Measurements from ENCODE around the gene TMEM273.

The TMEM273 gene

DNA sequence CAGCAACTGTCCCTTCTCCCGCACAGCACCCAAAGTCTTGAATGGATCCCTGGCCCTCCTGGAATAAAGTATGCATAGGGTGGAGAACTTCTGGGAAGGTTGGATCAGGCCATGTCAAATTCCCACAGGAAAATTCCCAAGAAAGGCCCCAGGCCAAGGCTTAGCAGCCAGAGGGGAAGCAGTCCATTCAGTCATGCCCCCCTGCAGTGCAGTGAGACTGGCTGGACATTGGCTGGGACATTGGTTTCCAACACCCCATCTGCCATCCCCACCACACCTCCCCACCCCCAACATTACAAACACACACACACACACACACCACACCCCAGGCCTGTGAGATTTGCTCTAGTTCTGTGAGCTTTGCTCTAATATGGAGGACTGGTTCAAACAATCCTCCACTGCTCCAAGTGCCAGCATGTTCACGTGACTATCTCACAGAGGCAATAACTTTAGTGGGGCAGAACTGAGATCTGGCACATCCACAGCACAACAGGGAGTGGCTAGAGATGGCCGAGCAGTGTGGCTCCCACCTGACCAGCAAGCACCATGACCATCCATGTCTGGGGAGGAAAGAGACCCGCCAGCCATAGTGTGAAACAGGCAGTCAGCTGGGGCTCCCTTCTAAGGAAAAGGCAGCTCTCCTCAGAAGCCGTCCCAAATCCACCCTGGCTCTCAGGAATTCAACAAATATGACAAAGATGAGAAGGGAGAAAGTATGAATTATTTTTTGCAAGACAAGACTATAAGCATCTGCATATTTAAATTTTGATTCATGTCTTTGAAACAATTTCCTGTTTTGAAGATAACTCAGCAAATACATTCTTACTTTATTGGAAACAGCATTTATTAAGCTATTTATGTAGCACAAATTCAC is 47.6 kb downstream of the TMEM273 start:
- no peaks in the 10 kb centered on the region for H3K27me3 ChIP-seq (ENCODE audit: control insufficient read depth, insufficient read depth, low read length)
- H3K9me3 ChIP-seq (ENCODE audit: control insufficient read depth, low read length), result no peaks in the 10 kb centered on the region

DNA sequence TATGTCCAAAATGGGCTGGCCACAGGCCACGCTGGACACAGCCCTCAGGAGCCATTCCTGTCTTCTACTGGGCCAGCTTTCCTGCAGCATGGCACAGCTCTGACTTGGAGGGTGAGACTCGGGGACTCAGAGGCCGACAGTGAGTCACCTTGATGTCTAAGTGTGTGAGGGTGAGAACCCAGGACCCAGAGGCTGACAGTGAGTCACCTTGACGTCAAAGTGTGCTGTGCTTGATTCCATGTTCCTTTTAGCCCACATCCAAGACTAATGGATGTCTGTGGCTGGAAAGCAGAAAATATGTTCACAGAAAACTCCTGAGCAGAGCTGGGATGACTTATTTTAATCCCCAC is 48.4 kb downstream of the TMEM273 start:
- Histone ChIP-seq H3K4me1 (ENCODE audit: control insufficient read depth, insufficient read depth, low read length) (no peaks in the 10 kb centered on the region), H3K27me3 (ENCODE audit: control insufficient read depth, insufficient read depth, low read length) (no peaks in the 10 kb centered on the region), H3K36me3 (ENCODE audit: control insufficient read depth, insufficient read depth, low read length) (no peaks in the 10 kb centered on the region), H3K9me3 (ENCODE audit: control insufficient read depth, low read length) (no peaks in the 10 kb centered on the region), H3K9ac (ENCODE audit: low read length) (no peak overlapping the region), H3K4me3 (ENCODE audit: low read length) (no peak overlapping the region)

More for the DNA sequence above, 47.6 kb downstream of the TMEM273 start:
- Histone ChIP-seq H3K36me3 (ENCODE audit: control insufficient read depth, insufficient read depth, low read length) (no peaks in the 10 kb centered on the region), H3K9ac (ENCODE audit: low read length) (no peak overlapping the region), H3K4me1 (ENCODE audit: control insufficient read depth, insufficient read depth, low read length) (no peaks in the 10 kb centered on the region), H3K4me3 (ENCODE audit: low read length) (no peak overlapping the region)

DNA sequence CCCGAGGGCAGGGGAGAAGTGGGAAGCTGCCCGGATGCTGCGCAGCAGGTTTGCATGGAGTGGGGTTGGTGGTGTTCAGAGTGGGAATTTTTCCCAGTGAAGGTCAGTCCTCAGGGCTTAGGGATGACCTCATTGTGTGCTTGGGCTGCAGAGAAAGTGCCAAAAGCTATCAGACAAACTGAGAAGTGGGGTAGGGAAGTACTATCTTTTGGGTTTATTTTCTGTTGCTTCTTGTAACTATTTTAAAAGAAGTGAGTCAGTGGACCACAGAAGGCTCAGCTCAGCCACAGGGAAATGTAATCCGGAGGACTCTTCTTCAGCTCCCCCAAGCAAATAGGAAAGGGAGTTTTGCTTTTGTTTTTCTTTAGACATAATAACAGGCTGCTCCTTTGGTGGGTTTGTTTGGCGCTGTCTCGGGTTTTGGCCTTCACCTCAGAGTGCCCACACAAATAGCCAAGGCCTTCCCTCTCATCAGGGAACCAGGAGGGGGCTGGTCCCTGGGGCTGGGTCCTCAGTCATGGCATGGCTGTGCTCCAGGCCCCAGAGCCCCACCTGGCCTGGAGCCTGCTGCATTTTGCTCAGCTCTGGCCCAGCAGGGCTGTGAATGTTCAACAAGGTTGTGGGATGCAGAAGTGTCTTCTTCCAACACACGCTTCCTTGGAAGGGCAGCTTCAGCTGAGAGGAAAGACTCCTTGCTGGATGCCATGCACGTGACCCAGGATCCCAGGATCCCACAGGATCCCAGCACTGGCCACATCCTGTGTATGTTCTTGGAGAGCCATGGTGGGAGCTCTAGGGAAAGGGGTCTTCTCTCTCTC is 49.0 kb downstream of the TMEM273 start:
- Histone ChIP-seq H3K9ac (ENCODE audit: low read length) (no peak overlapping the region), H3K27me3 (ENCODE audit: control insufficient read depth, insufficient read depth, low read length) (no peaks in the 10 kb centered on the region), H3K4me3 (ENCODE audit: low read length) (no peak overlapping the region), H3K36me3 (ENCODE audit: control insufficient read depth, insufficient read depth, low read length) (no peaks in the 10 kb centered on the region), H3K4me1 (ENCODE audit: control insufficient read depth, insufficient read depth, low read length) (no peaks in the 10 kb centered on the region), H3K9me3 (ENCODE audit: control insufficient read depth, low read length) (no peaks in the 10 kb centered on the region)

DNA sequence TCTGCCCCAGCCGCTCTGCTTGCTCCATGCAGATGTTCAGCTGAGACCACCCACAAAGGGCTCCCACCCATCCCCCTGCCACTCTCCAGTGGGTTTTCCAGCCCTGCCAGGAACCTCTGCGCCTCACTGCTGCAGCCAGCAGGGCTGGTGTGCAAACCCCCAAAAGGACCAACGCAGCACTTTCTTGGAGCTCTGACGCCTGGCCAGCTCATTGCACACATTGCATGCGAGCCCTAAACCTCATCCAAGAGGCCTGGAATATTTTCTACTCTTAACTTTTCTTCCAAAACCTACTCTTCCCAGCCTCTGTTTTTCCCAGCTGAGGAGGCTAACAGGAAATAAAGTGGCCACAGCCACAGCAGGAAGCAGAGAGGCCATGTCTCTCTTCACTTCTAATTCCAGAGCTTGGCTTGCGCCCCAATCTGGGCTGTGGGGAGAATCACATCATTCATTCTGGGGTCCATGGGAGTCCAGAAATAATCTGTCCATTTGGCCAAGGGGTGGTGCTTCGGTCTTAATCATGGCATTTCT is 49.8 kb downstream of the TMEM273 start:
- Histone ChIP-seq H3K36me3 (ENCODE audit: control insufficient read depth, insufficient read depth, low read length) (no peaks in the 10 kb centered on the region), H3K4me1 (ENCODE audit: control insufficient read depth, insufficient read depth, low read length) (no peaks in the 10 kb centered on the region), H3K4me3 (ENCODE audit: low read length) (no peak overlapping the region), H3K9me3 (ENCODE audit: control insufficient read depth, low read length) (no peaks in the 10 kb centered on the region), H3K9ac (ENCODE audit: low read length) (no peak overlapping the region), H3K27me3 (ENCODE audit: control insufficient read depth, insufficient read depth, low read length) (no peaks in the 10 kb centered on the region)

DNA sequence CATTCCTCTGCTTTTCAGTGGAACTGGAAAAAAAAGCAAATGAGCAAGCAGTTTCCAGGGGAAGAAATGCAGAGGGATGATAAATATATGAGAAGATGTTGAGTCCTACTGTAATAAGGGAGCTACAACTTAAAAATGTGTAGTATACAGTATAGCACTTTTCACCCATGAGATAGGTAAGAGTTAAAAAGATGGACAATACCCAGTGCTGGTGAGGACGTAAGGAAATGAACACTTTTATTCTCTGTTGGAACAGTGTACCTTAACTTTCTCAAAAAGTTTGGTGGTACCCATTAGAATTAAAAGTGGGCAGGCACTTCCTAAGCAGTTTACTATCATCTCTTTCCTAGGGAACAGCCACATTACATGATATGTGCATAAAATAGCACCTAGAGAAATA is 51.7 kb downstream of the TMEM273 start:
- Histone ChIP-seq H3K9ac (ENCODE audit: low read length) (no peak overlapping the region), H3K27me3 (ENCODE audit: control insufficient read depth, insufficient read depth, low read length) (no peaks in the 10 kb centered on the region), H3K4me1 (ENCODE audit: control insufficient read depth, insufficient read depth, low read length) (no peaks in the 10 kb centered on the region), H3K36me3 (ENCODE audit: control insufficient read depth, insufficient read depth, low read length) (no peaks in the 10 kb centered on the region), H3K4me3 (ENCODE audit: low read length) (no peak overlapping the region), H3K9me3 (ENCODE audit: control insufficient read depth, low read length) (no peaks in the 10 kb centered on the region)

DNA sequence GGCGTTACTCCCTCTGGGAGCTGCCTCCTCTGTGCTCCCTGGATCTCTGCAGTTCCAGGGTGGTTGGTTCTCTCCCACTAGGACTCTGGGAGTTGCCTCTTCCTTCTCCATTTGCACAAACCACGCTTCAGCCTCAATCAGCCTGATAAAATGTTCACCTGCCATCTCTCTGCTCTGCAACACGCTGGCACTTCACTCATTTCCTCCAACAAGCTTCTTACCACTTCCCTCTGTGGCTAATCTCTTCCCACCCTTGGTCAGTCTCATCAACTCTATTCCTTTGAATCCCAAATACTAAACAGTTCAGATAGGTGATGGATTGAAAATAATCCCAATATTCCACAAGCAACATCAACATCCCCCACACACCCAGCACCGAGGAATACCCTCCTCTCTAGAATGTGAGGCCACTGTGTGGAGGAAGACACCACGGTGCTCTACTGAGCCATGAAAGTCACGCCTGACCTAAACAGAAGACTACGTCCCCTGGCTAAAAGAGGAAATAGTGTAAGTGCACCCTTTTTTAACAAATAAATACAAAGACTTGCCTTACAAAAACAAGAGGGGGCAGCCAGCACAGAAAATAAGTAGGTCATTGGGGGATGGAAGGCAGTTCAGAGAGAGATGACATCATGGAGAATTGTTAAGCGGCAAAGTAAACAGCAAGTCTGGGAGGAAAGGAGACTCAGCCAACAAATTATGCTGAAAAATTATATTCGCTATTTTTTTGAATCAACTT is 52.4 kb downstream of the TMEM273 start:
- no peak overlapping the region for H3K9ac ChIP-seq (ENCODE audit: low read length)
- H3K4me3 ChIP-seq (ENCODE audit: low read length), result no peak overlapping the region
- no peaks in the 10 kb centered on the region for H3K9me3 ChIP-seq (ENCODE audit: control insufficient read depth, low read length)
- no peaks in the 10 kb centered on the region for H3K36me3 ChIP-seq (ENCODE audit: control insufficient read depth, insufficient read depth, low read length)
- H3K4me1 ChIP-seq (ENCODE audit: control insufficient read depth, insufficient read depth, low read length), result no peaks in the 10 kb centered on the region
- H3K27me3 ChIP-seq (ENCODE audit: control insufficient read depth, insufficient read depth, low read length), result no peaks in the 10 kb centered on the region

DNA sequence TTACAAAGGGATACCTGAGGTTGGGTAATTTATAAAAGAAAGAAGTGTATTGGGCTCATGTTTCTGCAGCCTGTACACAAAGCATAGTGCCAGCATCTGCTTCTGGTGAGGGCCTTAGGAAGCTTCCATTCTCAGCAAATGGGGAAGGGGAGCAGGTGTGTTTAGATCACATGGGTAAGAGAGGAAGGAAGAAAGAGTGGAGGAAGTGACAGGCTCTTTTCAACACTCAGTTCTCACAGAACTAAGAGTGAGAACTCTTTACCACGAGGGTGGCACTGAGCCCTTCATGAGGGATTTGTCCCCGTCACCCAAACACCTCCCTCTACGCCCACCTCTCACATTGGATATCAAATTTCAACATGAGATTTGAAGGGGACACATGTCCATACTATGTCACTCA is 53.9 kb downstream of the TMEM273 start:
- H3K9ac ChIP-seq (ENCODE audit: low read length), result no peak overlapping the region
- H3K4me3 ChIP-seq (ENCODE audit: low read length), result no peak overlapping the region
- H3K27me3 ChIP-seq (ENCODE audit: control insufficient read depth, insufficient read depth, low read length), result no peaks in the 10 kb centered on the region
- H3K9me3 ChIP-seq (ENCODE audit: control insufficient read depth, low read length), result no peaks in the 10 kb centered on the region
- no peaks in the 10 kb centered on the region for H3K36me3 ChIP-seq (ENCODE audit: control insufficient read depth, insufficient read depth, low read length)
- no peaks in the 10 kb centered on the region for H3K4me1 ChIP-seq (ENCODE audit: control insufficient read depth, insufficient read depth, low read length)

DNA sequence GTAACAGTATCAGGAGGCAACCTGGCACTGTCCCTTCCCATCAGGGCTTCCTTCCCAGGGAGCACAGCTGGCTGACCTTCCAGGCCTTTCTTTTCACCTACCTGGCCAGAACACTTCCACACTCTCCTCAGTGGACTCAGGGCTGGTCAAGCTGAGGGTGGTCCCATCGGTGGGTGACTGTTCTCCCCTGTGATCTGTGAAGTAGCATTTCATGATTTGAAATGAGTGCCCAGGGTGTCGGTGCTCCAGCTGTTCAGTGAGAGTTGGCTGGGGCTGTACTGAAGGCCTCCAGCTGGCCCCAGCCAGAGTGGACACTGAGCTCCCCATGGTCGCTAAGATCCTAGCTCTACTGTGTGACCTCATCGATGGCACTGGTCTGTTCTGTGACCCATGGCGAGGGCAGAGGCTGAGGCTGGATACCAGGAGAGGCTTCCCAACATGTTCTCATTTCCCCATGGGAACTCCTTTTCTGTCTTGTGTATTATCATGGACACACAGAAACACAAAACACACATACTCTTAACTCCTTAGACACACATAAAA is 54.4 kb downstream of the TMEM273 start, which contains the start of gene FAM170B:
TSS of gene FAM170B (minus strand) at position 316 of the 543 bp plus-strand sequence. CDS start at position 213, 103 bp downstream.
- Histone ChIP-seq H3K4me3 (ENCODE audit: low read length) (no peak within 1 kb of the TSS), H3K9me3 (ENCODE audit: control insufficient read depth, low read length) (no peaks in the 10 kb centered on the region), H3K27me3 (ENCODE audit: control insufficient read depth, insufficient read depth, low read length) (no peaks in the 10 kb centered on the region), H3K9ac (ENCODE audit: low read length) (no peak within 1 kb of the TSS), H3K4me1 (ENCODE audit: control insufficient read depth, insufficient read depth, low read length) (no peaks in the 10 kb centered on the region), H3K36me3 (ENCODE audit: control insufficient read depth, insufficient read depth, low read length) (no peaks in the 10 kb centered on the region)

DNA sequence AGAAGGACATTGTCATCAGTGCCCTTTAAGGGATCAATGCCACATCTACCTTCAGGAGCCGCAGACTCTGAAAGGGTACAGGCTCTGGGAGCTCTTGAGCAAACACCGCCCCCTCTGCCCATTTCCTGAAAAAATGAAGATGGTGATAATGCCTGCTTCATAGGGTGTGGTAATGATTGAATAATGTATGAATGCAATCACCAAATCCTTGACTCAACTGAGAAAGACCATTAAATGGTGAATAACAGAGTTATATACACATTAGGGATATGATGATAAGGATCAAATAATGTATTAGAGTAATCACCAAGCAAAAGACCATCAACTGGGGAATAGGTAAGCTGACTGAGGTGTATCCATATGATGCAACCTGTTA is 55.8 kb downstream of the TMEM273 start:
- no peak overlapping the region for H3K9ac ChIP-seq (ENCODE audit: low read length)
- H3K9me3 ChIP-seq (ENCODE audit: control insufficient read depth, low read length), result no peaks in the 10 kb centered on the region
- H3K4me1 ChIP-seq (ENCODE audit: control insufficient read depth, insufficient read depth, low read length), result no peaks in the 10 kb centered on the region
- no peak overlapping the region for H3K4me3 ChIP-seq (ENCODE audit: low read length)
- H3K27me3 ChIP-seq (ENCODE audit: control insufficient read depth, insufficient read depth, low read length), result no peaks in the 10 kb centered on the region
- H3K36me3 ChIP-seq (ENCODE audit: control insufficient read depth, insufficient read depth, low read length), result no peaks in the 10 kb centered on the region

DNA sequence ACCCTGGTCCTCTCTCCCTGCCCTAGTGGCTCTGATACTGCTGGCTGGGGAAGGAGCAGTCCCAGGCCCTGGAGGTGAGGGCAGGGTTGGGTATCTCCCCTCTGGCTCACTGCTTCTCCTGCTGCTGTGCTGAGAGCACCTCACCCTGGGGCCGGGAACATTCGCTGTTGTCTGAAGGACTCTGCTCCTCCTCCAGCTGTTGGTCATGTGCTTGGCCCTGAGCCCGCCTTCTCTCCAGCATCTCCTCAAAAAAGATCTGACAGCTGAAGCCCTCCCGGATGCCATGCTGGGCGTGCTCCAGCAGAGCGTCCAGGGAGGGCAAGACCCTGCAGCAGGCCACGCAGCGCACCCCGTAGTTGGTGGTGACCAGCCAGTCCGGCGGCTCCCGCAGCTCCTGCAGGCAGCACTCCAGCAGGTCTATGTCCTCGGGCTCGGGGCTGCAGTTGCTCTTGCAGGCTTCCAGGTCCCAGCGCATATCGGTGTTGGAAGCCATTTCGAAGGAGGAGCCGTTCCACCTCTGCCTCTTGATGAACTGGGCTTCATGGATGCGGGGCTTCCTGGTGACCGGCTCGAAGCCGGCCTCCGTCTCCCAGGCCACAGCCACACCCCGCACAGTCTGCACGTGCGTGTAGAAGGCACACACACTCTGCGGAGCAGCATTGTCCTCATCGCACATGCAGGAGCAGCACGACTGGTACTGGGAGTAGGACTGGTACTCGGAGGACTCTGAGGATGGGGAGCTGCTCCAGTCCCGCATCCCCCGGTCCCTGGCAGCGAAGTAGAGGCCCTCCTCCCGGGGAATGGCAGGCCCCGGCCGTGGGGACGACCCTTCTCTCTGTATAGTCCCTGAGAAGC is 56.5 kb downstream of the TMEM273 start:
- Histone ChIP-seq H3K9me3 (ENCODE audit: control insufficient read depth, low read length) (no peaks in the 10 kb centered on the region), H3K4me3 (ENCODE audit: low read length) (no peak overlapping the region), H3K4me1 (ENCODE audit: control insufficient read depth, insufficient read depth, low read length) (no peaks in the 10 kb centered on the region), H3K27me3 (ENCODE audit: control insufficient read depth, insufficient read depth, low read length) (no peaks in the 10 kb centered on the region), H3K9ac (ENCODE audit: low read length) (no peak overlapping the region), H3K36me3 (ENCODE audit: control insufficient read depth, insufficient read depth, low read length) (no peaks in the 10 kb centered on the region)

DNA sequence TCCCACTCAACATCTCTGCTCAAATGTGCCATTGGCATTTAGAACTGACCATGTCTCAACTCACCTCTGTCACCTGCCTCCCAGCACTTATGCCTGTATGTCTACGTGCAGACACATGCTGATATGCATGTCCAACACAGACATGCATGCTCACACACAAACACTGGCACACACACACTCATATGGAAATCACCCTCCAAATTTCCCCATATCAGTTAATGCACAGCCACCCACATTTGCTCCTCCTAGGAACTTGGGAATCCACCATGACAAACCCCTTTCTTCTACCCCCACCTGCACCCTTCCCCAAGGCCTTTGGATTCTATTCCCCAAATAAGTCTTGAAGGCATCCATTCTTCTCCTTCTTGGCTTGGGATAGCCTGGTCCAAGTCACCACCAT is 58.8 kb downstream of the TMEM273 start:
- no peaks in the 10 kb centered on the region for H3K27me3 ChIP-seq (ENCODE audit: control insufficient read depth, insufficient read depth, low read length)
- H3K4me1 ChIP-seq (ENCODE audit: control insufficient read depth, insufficient read depth, low read length), result no peaks in the 10 kb centered on the region
- no peak overlapping the region for H3K4me3 ChIP-seq (ENCODE audit: low read length)
- no peak overlapping the region for H3K9ac ChIP-seq (ENCODE audit: low read length)
- no peaks in the 10 kb centered on the region for H3K36me3 ChIP-seq (ENCODE audit: control insufficient read depth, insufficient read depth, low read length)
- no peaks in the 10 kb centered on the region for H3K9me3 ChIP-seq (ENCODE audit: control insufficient read depth, low read length)
